ENCODE data around the gene SLC25A39.

GRCh38 chr17:44304651-44305050, 20.0 kb downstream of the SLC25A39 start:
- no peak for TF ChIP-seq CTCF (IDR thresholded peaks at IDR 0.05)
- no peak for TF ChIP-seq POLR2A (IDR thresholded peaks at IDR 0.05)

Data from heart left ventricle (tissue), 13 donors.